Neural cell (in vitro differentiated cells): ENCODE data around the gene DIS3L2.
"Not testable (repeated sequence)": the region's sequence is repeated elsewhere in the genome, so short reads cannot be mapped to it uniquely, and the experiment has no call there.

ENCODE experiments used
- CTCF ChIP-seq: fragments of 450-650 bp; IDR thresholded peaks from 2 replicates; pipeline ENCODE4 v1.5.1; 2014; ENCODE audit warnings: antibody characterized with exemption, mild to moderate bottlenecking, moderate library complexity; ENCODE audit not compliant: poor library complexity, severe bottlenecking
- EP300 ChIP-seq: fragments of 450-650 bp; conservative IDR thresholded peaks from 2 replicates; pipeline ENCODE4 v1.6.1; 2014; ENCODE audit warnings: antibody characterized with exemption, mild to moderate bottlenecking, moderate library complexity; ENCODE audit not compliant: poor library complexity, severe bottlenecking
- EZH2 ChIP-seq: fragments of 200-600, 300-800 bp; shearing (Covaris generic), sonication (generic); IDR thresholded peaks from 2 replicates; pipeline ENCODE4 v1.6.1; 2014; ENCODE audit warnings: antibody characterized with exemption, low read length, borderline replicate concordance, mild to moderate bottlenecking; ENCODE audit not compliant: insufficient read depth, poor library complexity, severe bottlenecking
- POLR2AphosphoS5 ChIP-seq: IDR thresholded peaks from 2 replicates; pipeline ENCODE4 v1.6.1; 2012
- RAD21 ChIP-seq: fragments of 450-650 bp; conservative IDR thresholded peaks from 2 replicates; pipeline ENCODE4 v1.6.1; 2014; ENCODE audit warnings: antibody characterized with exemption, mild to moderate bottlenecking, moderate library complexity
- REST ChIP-seq: IDR thresholded peaks from 2 replicates; pipeline ENCODE4 v1.6.1; 2012; ENCODE audit warnings: borderline replicate concordance
- SMC3 ChIP-seq: fragments of 450-650 bp; conservative IDR thresholded peaks from 2 replicates; pipeline ENCODE4 v1.6.1; 2014; ENCODE audit warnings: antibody characterized with exemption, mild to moderate bottlenecking, moderate library complexity; ENCODE audit not compliant: poor library complexity

DNA sequence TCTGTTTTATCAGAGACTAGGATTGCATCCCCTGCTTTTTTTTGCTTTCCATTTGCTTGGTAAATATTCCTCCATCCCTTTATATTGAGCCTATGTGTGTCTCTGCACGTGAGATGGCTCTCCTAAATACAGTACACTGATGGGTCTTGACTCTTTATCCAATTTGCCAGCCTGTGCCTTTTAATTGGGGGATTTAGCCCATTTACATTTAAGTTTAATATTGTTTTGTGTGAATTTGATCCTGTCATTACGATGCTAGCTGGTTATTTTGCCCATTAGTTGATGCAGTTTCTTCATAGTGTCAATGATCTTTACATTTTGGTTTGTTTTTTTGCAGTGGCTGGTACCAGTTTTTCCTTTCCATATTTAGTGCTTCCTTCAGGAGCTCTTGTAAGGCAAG is 73.8 kb downstream of the DIS3L2 start:
- TF ChIP-seq CTCF, EP300, POLR2AphosphoS5, REST, RAD21, EZH2, SMC3: not testable (repeated sequence)
